GM19240 (cell line): ENCODE data around the gene TMEM61.
"Not testable (repeated sequence)": the region's sequence is repeated elsewhere in the genome, so short reads cannot be mapped to it uniquely, and the experiment has no call there.

Experiments used
- DNase-seq: peaks from one replicate; pipeline ENCODE4 v3.0.0; 2011; ENCODE audit warnings: low spot score; ENCODE audit not compliant: insufficient read length

TMEM61 gene

GRCh38 chr1:54962612-54963395 is 17.6 kb upstream of the TMEM61 start:
- DNase-seq: no peak

DNA sequence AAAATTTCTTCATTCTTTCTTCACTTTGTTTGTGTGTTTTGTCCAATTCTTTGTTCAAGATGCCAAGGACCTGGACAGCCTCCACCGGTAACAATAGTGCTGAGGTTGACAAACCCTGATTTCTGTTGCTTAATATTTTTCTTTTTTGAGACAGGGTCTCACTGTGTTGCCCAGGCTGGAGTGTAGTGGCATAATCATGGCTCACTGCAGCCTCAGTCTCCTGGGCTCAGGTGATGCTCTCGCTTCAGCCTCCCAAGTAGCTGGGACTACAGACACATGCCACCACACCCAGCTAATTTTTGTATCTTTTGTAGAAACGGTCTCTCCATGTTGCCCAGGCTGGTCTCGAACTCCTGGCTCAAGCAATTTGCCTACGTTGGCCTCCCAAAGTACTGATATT is 16.6 kb upstream of the TMEM61 start:
- not testable (repeated sequence) for DNase-seq

- DNase-seq: no peak
These were observed 14.6 kb upstream of the TMEM61 start for GRCh38 chr1:54965624-54966340.

GRCh38 chr1:54967372-54967771 is 13.1 kb upstream of the TMEM61 start:
- no peak for DNase-seq

DNA sequence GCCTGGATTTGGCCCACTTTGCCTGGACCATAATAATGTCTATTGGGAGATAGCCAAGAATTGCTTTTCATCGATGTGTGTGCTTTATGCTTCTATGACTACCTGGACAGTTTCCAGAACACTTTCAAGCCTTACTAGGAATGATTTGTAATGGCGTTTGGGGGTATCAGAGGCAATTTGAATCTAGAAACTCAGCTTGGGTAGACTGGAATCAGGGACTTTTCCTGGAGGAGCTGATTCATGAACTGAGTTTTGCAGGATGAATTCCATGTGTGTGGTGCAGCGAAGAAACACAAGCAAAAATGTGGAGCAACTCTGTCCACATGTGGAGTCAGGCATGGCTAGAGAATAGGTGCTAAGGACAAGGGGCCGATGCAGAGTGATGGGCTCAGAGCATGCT is 11.9 kb upstream of the TMEM61 start:
- no peak for DNase-seq

- DNase-seq: no peak
These were observed 10.5 kb upstream of the TMEM61 start for GRCh38 chr1:54969879-54970278.

GRCh38 chr1:54970901-54971300 is 9.5 kb upstream of the TMEM61 start:
- DNase-seq: no peak

DNA sequence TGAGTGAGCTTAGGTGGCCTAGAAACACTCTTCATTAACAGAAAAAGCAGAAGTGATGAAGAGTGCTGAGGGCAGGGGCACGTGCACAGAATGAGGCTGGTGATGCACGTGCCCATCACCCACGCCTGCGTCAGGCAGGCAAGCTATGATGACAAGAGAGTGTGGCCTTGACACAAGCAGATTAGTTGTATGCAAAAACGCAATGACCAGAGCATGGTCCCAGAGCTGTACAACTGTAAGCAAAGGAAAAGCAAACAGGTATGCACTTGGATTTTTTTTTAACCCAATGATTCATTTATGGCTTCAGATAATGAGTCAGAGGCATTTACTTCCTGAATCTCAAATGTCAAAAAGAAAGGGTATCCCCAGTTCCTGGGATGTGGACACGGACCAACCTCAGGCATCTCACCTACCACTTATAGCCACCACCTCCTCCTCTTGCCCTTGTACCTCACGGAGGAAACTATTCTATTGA is 9.1 kb upstream of the TMEM61 start:
- no peak for DNase-seq

DNA sequence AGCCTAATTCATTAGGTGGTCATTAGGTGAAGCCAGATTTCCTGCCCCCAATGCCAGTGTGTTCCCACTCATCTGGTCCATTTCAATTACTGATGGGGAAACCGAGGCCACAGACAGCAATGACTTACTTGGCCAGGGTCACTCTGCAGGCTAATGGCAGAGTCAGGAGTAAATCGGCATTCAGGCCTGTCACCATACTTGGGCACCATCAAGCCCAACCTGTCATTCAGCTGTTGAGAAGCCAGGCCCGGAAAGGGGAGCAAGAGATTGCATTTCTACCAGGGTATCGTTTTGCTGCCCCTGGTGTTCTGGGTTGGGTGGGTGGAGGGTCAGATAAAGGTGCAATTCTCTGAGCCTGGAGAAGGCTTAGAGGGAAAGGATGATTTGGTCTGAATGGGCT is 8.0 kb upstream of the TMEM61 start:
- no peak for DNase-seq

DNA sequence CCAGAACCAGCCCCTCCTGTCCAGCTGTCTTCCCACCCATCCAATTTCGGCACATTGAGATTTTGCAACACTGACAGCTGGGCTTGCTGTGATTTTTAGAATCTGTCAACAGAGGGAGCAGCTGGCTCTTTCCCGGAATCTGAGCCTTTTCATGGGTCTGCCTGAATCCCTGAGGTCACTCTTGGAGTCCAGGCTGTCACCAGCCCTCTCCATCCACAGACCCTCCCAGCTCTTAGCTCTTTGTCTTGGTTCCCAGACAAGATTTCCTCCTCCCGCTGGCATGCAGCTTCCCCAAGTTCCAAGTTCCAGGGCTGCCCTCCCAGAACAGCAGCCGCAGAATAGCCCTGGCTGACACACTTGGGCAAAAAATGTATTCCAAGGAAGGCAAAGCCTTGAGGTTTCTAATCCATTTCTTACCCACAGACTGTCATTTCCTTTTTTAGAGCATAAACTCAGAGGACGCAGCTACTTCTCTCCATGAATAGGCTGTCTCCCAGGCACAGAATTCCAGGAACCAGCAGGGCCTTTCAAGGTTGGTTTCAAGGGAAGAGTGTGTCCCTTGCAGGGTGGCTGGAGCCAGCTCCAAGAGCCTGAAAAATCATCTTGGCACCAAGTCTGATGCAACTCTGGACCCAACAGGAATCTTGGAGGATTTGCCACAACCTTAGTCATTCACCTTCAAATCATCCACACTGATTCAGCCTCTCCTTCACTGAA is 7.1 kb upstream of the TMEM61 start:
- no peak for DNase-seq

DNA sequence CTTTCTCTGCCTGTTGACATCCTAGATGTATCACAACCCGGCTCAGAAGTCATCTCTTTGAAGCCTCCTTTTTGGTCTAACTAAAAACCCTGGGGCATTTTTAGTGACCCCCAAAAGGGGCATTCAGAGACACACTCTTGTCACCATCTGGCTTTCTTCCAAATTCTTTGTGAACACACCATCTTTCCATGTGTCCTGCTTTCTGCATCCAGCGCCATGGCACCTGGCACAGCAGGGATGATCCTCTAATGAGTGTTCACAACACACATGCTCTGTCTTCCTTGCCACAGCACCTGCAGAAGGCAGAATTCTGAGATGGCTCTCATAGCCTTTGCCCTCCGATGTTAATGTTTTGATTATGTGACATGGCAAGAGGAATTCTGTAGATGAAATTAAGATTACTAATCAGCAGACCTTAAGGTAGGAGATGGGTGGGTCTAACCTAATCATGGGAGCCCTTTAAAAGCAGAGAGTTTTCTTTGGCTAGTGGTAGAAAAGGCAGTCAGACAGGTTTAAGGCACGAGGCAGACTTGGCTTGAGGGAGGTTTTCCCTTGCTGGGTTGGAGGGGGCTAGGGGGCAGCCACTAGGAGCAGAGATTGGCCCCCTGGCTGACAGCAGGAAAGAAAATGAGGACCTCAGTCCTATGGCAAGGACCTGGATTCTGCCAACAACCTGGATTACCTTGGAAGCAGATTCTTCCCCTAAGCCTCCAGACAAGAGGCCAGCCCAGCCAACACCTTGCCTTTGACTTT is 4.9 kb upstream of the TMEM61 start:
- no peak for DNase-seq

DNA sequence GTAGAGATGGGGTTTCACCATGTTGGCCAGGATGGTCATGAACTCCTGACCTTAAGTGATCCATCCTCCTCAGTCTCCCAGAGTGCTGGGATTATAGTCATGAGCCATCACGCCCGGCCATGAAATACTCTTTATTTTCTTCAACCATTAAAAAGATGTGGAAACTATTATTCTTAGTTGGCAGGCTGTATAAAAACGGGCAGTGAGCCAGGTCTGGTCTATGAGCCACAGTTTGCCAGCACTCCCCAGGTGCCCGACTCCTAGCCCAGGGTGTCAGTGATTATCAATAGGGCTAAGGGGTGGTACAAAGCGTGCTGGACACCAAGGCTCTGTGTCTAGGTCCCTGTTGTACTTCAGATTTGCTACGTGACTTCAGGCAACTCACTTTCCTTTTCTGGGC is 3.7 kb upstream of the TMEM61 start:
- no peak for DNase-seq

- DNase-seq: no peak
These were observed 2.7 kb upstream of the TMEM61 start for GRCh38 chr1:54977533-54978297.

GRCh38 chr1:54978528-54979326 is 1.7 kb upstream of the TMEM61 start:
- DNase-seq: no peak

DNA sequence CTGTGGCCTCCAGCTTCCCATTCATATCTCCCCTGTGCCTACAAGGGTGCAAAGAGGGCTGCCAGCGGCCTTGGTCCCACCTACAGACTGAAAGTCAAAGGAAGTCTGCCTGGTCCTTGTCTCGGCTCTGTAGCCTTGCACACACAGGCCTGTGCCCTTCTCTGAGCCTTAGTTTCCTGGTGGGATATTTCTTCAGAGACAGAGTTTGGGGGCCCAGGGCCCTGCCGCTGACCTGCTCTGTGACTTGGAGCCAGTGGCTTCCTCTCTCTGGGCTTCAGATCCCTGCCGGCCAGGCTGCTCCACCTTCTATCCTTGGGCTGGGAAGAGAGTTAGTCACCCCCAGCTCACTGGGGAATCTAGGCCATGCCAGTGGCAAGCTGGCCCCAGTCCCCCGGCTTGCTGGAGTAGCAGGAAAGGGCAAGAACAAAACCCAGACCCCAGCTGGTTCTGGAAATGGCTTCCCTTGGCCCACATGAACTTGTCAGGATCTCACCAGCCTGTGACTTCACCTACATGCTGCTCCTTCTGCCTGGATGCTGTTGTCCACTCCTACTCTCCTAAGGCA is 1.0 kb upstream of the TMEM61 start:
- no peak for DNase-seq

GRCh38 chr1:54980046-54980527 is 341 bp upstream of the TMEM61 start:
- no peak for DNase-seq

DNA sequence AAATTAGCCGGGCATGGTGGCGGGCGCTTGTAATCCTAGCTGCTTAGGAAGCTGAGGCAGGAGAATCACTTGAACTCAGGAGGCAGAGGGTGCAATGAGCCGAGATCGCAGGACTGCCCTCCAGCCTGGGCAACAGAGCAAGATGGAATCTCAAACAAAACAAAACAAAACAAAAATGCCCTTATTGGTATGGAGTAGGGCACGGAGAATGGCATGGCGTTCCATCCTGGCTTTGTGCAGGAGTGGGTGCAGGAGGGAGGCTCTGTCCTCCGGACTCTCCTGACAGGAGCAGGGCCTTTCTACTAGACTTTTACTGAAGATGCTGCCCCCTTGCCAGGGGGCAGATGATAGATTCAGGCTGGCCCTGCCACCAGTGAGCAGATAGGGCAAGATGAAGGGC is 1.0 kb downstream of the TMEM61 start:
- DNase-seq: no peak

- no peak for DNase-seq
These were observed 2.3 kb downstream of the TMEM61 start for GRCh38 chr1:54982739-54983138.

DNA sequence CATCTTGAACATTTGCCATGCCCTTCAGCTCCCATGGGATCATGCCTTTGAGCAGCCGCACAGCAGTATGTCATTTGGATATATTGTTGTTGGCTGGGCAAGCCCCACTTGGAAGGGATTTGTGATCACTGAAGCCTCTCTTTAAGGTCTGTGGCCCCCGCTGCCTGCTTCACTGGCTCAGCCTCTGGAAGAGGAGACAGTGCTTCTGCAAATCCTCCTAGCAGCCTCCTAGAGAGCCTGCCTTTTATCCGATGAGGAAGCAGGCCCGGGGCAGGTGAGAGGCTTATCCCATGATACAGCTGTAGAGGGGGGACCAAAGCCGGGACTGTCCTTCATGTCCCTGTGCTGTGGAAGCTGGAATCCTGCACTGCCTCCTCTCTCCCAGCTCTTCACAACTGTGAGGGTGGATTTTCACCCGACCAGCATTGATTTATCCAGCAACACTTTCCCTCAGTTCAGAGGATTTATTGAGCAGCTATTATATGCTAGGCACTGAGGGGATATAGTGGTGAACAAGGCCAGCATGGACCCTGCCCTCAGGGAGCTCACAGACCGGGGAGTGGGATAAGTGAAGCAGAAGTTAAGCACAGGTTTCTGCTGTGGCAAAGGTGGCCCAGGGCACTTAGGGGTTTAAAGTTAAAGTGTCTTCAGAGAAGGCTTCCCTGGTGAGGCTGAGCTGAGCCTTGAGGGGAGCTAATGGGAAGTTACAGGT is 3.9 kb downstream of the TMEM61 start:
- no peak for DNase-seq
